HepG2 (cell line): ENCODE data around the gene KCTD14. TPM values are rescaled to one million over a fixed set of nuclear protein-coding genes. Genes with fewer than 3 reads are reported as not detected.

Source experiments
- CREB3 ChIP-seq: sonication (generic); formaldehyde crosslinking; IDR thresholded peaks from 2 replicates; pipeline ENCODE4 v1.5.0; 2020; ENCODE audit warnings: missing genetic modification reagents
- DMTF1 ChIP-seq: sonication (generic); formaldehyde crosslinking; IDR thresholded peaks from 2 replicates; pipeline ENCODE4 v1.4.0; 2020; ENCODE audit warnings: mild to moderate bottlenecking, missing genetic modification reagents
- ELF1 ChIP-seq: sonication (generic); formaldehyde crosslinking; IDR thresholded peaks from 2 replicates; pipeline ENCODE4 v1.4.0; 2020; ENCODE audit warnings: missing genetic modification reagents
- JUNB ChIP-seq: sonication (generic); formaldehyde crosslinking; IDR thresholded peaks from 2 replicates; pipeline ENCODE4 v1.8.0; 2022; ENCODE audit warnings: missing genetic modification reagents, mild to moderate bottlenecking, borderline replicate concordance
- NCOA1 ChIP-seq: sonication (generic); formaldehyde crosslinking; IDR thresholded peaks from 2 replicates; pipeline ENCODE4 v1.9.0; 2021; ENCODE audit warnings: missing genetic modification reagents
- NFE2L2 ChIP-seq: fragments of 150-350 bp; IDR thresholded peaks from 2 replicates; pipeline ENCODE4 v1.6.1; 2014; ENCODE audit warnings: low read length
- SAP130 ChIP-seq: IDR thresholded peaks from 2 replicates; pipeline ENCODE4 v1.6.1; 2016; ENCODE audit warnings: low read depth
- SYNCRIP ChIP-seq: fragments of 200-400 bp; formaldehyde crosslinking; IDR thresholded peaks from 2 replicates; pipeline ENCODE4 v1.6.1; 2018; ENCODE audit warnings: mild to moderate bottlenecking, low read depth, low read length; ENCODE audit not compliant: insufficient read depth
- YEATS2 ChIP-seq: sonication (generic); formaldehyde crosslinking; IDR thresholded peaks from 2 replicates; pipeline ENCODE4 v1.4.0; 2020; ENCODE audit warnings: missing genetic modification reagents, borderline replicate concordance
- ZNF230 ChIP-seq: sonication (generic); formaldehyde crosslinking; IDR thresholded peaks from 2 replicates; pipeline ENCODE4 v1.4.0; 2020; ENCODE audit warnings: mild to moderate bottlenecking, missing genetic modification reagents
- ZNF260 ChIP-seq: sonication (generic); formaldehyde crosslinking; IDR thresholded peaks from 2 replicates; pipeline ENCODE4 v1.4.0; 2020; ENCODE audit warnings: missing genetic modification reagents, low read depth, mild to moderate bottlenecking, borderline replicate concordance
- ZNF605 ChIP-seq: sonication (generic); formaldehyde crosslinking; IDR thresholded peaks from 2 replicates; pipeline ENCODE4 v1.8.0; 2022; ENCODE audit warnings: mild to moderate bottlenecking, missing genetic modification reagents
- ZNF607 ChIP-seq: sonication (generic); formaldehyde crosslinking; IDR thresholded peaks from 2 replicates; pipeline ENCODE4 v1.5.1; 2020; ENCODE audit warnings: missing genetic modification reagents, mild to moderate bottlenecking, borderline replicate concordance
- ZNF782 ChIP-seq: sonication (generic); formaldehyde crosslinking; IDR thresholded peaks from 2 replicates; pipeline ENCODE4 v1.4.0; 2020; ENCODE audit warnings: missing genetic modification reagents, mild to moderate bottlenecking, borderline replicate concordance
- ZSCAN12 ChIP-seq: sonication (generic); formaldehyde crosslinking; IDR thresholded peaks from 2 replicates; pipeline ENCODE4 v1.9.0; 2021; ENCODE audit warnings: mild to moderate bottlenecking, missing genetic modification reagents
- polyA plus RNA-seq, 8 experiments: library from polyadenylated mRNA; depleted of rRNA in 3 of 8; stranded (reverse) in 7 of 8; unstranded in 1 of 8; fragments of >200 nt; fragmentation: Illumina TruSeq in 4 of 8; extraction: Trizol in 4 of 8; gene quantifications; 2 replicates each; pipeline versions ENCODE4 v1.2.1 to v1.2.3, GENCODE V29; 2011 to 2016; ENCODE audit warnings: low read depth in 4 of 8, missing spikeins in 1 of 8, mixed read lengths in 1 of 8; ENCODE audit not compliant: insufficient read depth in 1 of 8
- total RNA-seq, 5 experiments: library from RNA; depleted of rRNA; stranded (reverse); fragments of >200 nt; fragmentation: Illumina TruSeq; extraction: Trizol; gene quantifications; 2 replicates each; pipeline ENCODE4 v1.2.3, GENCODE V29; 2016; ENCODE audit warnings: low read depth in 1 of 5
- TF ChIP-seq, protein P1 (sequence below): sonication (generic); formaldehyde crosslinking; IDR thresholded peaks from 2 replicates; pipeline ENCODE4 v1.4.0; 2020; ENCODE audit warnings: missing genetic modification reagents, borderline replicate concordance
- TF ChIP-seq, protein P2 (sequence below): sonication (generic); formaldehyde crosslinking; conservative IDR thresholded peaks from 2 replicates; pipeline ENCODE4 v1.4.0; 2020; ENCODE audit warnings: missing genetic modification reagents
- TF ChIP-seq, protein P3 (sequence below): sonication (generic); formaldehyde crosslinking; IDR thresholded peaks from 2 replicates; pipeline ENCODE4 v1.5.0; 2020; ENCODE audit warnings: missing genetic modification reagents

The KCTD14 gene
- total and polyA plus RNA-seq, 2 of the 13 experiments (the other 11 are each of a cell fraction or from before 2014, with no cell fraction given), result 10.3 to 15.6 TPM

GRCh38 chr11:78039919-78040671, 17.0 kb upstream of the KCTD14 start (continued):
- no peak for TF ChIP-seq DMTF1
- TF ChIP-seq NCOA1, result no peak
- 0 out of 2 replicates have a peak, but pooled peaks have one; percentile 16 for TF ChIP-seq YEATS2 (CRISPR knock-in tag)
- TF ChIP-seq SAP130, result peak; percentile 68
- TF ChIP-seq ELF1, result peak; percentile 87
- TF ChIP-seq, protein P1, sequence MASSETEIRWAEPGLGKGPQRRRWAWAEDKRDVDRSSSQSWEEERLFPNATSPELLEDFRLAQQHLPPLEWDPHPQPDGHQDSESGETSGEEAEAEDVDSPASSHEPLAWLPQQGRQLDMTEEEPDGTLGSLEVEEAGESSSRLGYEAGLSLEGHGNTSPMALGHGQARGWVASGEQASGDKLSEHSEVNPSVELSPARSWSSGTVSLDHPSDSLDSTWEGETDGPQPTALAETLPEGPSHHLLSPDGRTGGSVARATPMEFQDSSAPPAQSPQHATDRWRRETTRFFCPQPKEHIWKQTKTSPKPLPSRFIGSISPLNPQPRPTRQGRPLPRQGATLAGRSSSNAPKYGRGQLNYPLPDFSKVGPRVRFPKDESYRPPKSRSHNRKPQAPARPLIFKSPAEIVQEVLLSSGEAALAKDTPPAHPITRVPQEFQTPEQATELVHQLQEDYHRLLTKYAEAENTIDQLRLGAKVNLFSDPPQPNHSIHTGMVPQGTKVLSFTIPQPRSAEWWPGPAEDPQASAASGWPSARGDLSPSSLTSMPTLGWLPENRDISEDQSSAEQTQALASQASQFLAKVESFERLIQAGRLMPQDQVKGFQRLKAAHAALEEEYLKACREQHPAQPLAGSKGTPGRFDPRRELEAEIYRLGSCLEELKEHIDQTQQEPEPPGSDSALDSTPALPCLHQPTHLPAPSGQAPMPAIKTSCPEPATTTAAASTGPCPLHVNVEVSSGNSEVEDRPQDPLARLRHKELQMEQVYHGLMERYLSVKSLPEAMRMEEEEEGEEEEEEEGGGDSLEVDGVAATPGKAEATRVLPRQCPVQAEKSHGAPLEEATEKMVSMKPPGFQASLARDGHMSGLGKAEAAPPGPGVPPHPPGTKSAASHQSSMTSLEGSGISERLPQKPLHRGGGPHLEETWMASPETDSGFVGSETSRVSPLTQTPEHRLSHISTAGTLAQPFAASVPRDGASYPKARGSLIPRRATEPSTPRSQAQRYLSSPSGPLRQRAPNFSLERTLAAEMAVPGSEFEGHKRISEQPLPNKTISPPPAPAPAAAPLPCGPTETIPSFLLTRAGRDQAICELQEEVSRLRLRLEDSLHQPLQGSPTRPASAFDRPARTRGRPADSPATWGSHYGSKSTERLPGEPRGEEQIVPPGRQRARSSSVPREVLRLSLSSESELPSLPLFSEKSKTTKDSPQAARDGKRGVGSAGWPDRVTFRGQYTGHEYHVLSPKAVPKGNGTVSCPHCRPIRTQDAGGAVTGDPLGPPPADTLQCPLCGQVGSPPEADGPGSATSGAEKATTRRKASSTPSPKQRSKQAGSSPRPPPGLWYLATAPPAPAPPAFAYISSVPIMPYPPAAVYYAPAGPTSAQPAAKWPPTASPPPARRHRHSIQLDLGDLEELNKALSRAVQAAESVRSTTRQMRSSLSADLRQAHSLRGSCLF, result no peak
- TF ChIP-seq, protein P2, sequence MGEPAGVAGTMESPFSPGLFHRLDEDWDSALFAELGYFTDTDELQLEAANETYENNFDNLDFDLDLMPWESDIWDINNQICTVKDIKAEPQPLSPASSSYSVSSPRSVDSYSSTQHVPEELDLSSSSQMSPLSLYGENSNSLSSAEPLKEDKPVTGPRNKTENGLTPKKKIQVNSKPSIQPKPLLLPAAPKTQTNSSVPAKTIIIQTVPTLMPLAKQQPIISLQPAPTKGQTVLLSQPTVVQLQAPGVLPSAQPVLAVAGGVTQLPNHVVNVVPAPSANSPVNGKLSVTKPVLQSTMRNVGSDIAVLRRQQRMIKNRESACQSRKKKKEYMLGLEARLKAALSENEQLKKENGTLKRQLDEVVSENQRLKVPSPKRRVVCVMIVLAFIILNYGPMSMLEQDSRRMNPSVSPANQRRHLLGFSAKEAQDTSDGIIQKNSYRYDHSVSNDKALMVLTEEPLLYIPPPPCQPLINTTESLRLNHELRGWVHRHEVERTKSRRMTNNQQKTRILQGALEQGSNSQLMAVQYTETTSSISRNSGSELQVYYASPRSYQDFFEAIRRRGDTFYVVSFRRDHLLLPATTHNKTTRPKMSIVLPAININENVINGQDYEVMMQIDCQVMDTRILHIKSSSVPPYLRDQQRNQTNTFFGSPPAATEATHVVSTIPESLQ (CRISPR knock-in tag), result no peak
- TF ChIP-seq ZNF605, result peak; percentile 44; the same call in 1 of the 2 replicates
- TF ChIP-seq ZNF607 (CRISPR knock-in tag), result no peak
- TF ChIP-seq ZNF260 (CRISPR knock-in tag), result no peak
- TF ChIP-seq ZSCAN12 (CRISPR knock-in tag), result no peak
- TF ChIP-seq, protein P3, sequence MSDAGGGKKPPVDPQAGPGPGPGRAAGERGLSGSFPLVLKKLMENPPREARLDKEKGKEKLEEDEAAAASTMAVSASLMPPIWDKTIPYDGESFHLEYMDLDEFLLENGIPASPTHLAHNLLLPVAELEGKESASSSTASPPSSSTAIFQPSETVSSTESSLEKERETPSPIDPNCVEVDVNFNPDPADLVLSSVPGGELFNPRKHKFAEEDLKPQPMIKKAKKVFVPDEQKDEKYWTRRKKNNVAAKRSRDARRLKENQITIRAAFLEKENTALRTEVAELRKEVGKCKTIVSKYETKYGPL, result no peak
- no peak for TF ChIP-seq JUNB (CRISPR knock-in tag)
- no peak for TF ChIP-seq SYNCRIP
- TF ChIP-seq ZNF230 (CRISPR knock-in tag), result no peak
- no peak for TF ChIP-seq CREB3 (CRISPR knock-in tag)
- TF ChIP-seq NFE2L2, result no peak
- TF ChIP-seq ZNF782 (CRISPR knock-in tag), result no peak
